ENCODE measurements around the gene CHDH.

The CHDH gene

GRCh38 chr3:53807117-53807810, 39.0 kb downstream of the CHDH start:
- no peak for DNase-seq (ENCODE audit: low spot score)

DNA sequence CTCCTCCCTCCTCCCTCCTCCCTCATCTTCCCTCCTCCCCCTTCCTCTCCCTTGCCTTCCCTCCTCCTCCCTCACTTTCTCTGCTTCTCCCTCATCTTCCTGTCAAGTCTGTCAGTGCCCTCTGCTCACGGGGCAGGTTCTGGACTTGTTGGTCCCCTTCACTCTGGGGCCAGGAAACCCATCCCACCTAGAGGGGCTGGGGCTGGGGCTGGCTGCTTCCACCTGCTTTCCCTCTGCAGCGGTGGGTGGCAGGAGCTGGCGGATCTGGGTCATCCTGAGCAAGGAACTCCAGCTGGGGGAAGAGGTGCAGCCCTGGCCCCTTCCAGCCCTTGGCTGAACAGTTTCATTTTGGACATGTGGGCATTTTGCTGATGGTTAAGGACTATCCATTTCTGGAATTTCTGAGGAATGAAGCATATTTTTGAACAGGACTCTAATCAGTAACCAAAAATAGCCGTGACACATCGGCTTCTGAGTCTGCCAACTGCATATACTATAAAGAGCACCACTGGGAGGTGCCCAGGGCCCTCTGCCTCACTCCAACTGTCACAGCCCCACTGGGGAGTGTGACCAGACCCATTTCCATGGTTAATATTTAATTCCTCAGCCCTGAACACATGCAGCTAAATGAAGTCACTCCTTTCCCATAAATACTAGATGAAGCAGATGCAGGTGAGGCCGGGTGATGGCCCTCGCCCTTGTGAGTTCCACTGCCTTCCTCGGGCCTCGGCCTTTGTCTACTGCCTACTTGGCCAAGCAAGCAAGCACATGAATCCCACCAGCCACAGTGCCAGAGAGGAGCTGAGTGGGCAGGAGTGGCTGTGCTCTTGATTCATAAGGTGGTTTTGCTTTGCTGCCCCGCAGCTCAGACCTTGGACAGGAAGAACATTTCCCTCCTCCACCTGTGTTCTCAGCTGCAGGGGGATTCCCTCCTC, 39.8 kb downstream of the CHDH start:
- DNase-seq (ENCODE audit: low spot score): no peak

GRCh38 chr3:53805463-53806159, 40.6 kb downstream of the CHDH start:
- DNase-seq (ENCODE audit: low spot score): no peak

GRCh38 chr3:53804697-53805462, 41.3 kb downstream of the CHDH start:
- DNase-seq (ENCODE audit: low spot score): no peak

GRCh38 chr3:53803816-53804695, 42.2 kb downstream of the CHDH start:
- DNase-seq (ENCODE audit: low spot score): no peak

DNA sequence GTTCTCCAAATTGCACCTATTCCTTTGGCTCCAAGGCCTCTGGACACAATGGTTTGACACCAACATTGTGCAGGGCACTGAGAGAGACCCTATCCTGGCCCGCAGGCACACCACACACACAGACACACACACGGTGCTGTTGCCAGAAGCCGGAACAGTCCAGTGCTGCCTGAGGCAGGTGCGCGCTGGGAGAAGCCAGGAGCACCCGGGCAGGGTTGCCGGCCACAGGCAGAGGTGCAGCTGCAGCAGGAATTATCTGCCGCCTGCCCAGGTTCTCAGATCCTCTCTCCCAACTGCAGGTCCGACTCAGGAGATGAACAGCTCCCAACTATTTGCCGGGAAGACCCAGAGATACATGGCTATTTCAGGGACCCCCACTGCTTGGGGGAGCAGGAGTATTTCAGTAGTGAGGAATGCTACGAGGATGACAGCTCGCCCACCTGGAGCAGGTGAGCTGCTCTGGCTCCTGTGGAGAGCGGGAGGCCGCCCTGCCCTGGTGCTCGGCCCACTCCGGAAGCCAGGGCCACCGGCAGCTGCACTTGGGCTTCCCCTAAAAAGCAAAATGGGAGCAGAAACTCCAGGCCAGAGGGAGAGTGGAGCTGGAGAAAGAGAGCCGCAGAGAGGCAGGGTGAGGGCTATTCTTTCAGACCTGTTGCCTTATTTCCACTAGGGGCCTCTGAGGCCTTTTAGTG, 42.9 kb downstream of the CHDH start:
- no peak for DNase-seq (ENCODE audit: low spot score)

DNA sequence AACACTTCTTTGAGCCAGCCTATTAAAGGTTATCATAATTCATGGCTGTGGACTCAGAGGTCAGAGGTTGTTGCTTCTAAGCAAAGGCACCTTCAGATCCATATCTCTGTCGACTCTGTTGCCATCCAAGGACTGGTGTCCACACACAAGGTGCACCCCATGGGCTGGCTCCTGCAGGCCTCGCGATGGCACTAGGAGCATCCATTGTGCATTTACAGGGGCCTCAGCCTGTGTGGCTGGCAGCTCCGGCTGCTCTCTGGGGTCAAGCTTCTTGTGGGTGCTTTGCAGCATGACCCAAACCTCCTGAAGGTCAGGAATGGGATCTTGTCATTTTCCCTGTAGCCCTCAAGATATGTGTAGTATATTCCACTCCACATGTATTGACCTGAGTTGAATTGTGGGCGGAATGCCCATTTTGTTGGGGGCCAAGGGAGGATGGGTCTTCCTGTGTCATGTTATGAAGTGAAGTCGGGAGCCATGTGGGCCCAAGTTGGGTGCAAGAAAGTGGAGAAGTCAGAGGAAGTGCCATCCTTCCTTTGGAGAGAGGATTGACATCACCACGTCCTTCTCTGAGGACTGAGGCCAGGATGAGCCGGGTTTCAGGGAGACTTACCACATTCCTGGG, 43.9 kb downstream of the CHDH start:
- no peak for DNase-seq (ENCODE audit: low spot score)

GRCh38 chr3:53801319-53801718, 44.9 kb downstream of the CHDH start:
- DNase-seq (ENCODE audit: low spot score): no peak

DNA sequence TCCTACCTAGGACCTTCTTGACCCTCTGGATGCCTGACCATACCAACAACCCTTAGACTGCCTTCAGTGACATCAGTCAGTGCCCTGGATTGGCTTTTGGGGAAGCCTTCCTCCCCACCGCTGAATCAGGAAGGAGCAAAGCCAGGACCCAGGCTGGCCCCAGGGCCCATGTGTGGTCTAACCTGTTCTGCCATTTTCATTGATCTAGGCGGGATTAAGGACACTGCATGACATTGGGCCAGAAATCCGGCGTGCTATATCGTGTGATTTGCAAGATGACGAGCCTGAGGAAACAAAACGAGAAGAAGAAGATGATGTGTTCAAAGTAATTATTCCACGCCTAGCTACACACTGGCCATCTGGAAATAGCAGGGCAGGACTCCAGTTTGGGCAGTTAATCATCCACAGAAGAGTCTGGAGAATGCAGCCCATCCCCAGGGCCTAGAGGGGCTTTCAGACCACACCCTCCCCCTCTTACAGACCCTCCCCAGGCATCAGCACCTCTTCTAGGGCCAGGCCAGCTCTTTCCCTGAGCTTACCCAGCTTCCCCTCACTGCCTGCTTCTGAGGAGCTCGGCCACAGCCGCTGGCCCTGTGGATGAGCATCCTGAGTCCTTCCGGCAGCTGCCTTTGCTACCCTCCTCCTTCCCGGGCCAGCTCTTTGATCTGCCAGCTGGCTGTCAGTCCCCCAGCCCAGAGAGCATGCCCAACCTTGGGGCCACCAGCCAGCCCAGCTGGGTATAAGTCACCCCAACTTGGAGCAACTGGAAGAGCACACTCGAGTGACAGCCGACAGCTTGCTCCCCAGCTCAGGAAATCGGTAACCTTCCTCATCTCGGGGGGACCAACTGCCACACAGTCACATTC, 45.9 kb downstream of the CHDH start:
- DNase-seq (ENCODE audit: low spot score): no peak

GRCh38 chr3:53799338-53799865, 46.8 kb downstream of the CHDH start:
- DNase-seq (ENCODE audit: low spot score): no peak

GRCh38 chr3:53798144-53798543, 48.1 kb downstream of the CHDH start:
- no peak for DNase-seq (ENCODE audit: low spot score)

DNA sequence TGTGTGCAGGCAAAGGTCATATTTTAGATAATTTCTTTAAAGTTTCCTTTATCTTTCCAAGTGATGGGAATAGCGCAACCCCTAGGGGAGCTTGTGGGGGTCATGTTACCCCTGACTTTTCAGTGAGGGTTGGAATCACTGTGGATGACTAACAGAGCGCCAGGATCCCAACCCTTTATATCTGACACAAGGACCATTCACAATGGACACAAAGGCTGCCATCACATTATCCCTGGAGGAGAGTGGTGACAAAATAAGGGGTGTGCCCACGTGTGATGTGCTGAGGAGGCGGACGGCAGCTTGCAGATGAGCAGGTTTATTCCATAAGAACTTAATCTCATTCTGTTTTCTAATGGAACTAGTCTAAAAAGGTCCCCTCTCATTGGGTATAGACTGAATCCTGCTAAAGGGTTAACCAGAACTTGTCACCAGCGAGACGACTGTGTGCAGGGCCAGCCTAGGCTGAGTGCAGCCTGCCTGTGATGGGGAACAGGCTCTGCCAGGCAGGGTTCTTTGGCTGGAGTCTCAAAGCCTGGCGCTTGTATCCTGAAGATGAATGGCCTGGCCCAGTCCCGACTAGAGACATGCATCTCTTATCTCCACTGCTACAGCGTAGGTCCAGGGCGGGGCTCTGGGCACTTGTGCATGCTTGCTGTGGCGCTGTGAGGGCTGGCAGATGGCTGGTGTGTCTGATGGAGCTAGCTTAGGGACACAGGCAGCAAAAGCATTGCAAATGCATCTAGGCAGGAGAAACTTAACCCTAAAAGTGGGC, 50.2 kb downstream of the CHDH start:
- peak; percentile 63 for DNase-seq (ENCODE audit: low spot score)

DNA sequence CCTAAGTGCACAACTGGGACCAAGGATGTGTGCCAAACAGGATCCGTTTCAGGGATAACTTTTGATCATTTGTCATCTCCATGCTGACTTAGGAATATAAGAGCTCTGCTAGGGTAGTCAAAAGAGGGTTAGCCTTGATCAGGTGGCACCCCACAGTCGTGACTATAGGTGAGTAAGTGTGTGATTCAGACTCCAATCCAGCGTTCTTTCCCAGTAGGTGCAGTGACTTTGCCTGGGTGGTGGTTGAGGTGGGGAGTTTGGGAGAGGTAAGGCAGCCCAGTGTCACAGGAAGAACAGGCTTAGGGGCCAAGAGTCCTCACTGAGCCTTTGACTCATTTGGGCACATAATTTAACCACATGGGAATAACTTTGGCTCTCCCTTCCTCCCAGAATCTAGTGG, 51.0 kb downstream of the CHDH start:
- no peak for DNase-seq (ENCODE audit: low spot score)

DNA sequence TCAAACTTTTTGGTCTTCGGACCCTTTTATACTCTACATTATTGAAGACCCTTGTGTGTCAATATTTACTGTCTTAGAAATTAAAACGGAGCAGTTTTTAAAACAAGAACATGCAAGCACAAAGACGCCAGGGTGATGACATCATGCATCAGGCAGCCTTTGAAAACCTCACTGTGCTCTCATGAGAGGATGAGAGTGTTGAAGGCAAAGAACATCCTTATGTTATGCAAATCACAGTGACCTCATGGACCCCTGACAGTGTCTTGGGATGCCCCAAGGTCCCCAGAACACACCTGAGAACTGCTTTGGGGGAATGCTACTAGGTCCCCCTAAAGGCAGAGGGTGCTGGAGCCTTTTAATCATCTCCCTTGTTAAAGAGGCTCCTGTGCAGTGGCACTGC, 51.6 kb downstream of the CHDH start:
- no peak for DNase-seq (ENCODE audit: low spot score)

- DNase-seq (ENCODE audit: low spot score): no peak
These were observed 53.4 kb downstream of the CHDH start for GRCh38 chr3:53792866-53793265.

DNA sequence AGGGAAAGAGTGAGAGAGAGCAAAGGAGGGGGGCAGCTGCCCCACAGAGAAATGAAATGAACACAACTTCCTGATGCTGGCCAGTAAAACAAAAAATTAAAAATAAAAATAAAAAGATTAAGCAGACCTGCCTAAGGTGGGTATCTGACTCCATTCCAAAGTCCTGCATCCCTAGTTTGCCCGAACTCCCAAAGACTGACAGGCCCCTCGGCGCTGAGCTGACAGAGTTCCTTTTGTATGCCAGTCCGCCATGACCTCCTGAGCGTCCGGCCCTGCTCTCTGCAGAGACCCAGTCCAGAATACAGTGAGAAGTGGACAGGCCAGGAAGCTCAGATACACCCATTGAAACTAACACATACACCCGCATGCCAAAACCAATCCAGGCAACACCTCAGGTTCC, 54.9 kb downstream of the CHDH start:
- no peak for DNase-seq (ENCODE audit: low spot score)

- no peak for DNase-seq (ENCODE audit: low spot score)
These were observed 55.7 kb downstream of the CHDH start for GRCh38 chr3:53790470-53790869.

DNA sequence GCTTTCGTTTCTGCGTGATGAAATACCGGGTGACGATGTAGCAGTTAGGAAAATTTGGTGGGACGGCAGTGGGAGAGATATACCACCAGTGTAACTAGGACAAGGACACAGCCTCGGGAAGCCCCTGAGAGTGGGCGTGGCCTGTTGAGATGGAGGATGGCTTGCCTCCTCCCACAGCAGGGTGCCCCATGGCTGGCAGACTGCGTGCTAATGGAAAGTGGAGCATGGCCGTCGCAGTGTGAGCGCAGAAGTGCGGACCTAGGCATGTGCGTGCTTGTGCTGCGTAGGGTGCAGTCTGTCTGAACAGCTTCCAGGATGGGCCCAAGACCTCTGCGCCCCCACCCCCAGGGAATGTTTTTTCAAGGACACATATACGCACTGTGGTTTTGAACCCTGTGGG, 56.8 kb downstream of the CHDH start:
- DNase-seq (ENCODE audit: low spot score): no peak

Data from D341Med (cell line).